ENCODE measurements around the gene ANKRD40. TPM values are rescaled to one million over a fixed set of nuclear protein-coding genes. Genes with fewer than 3 reads are reported as not detected.
"Not testable (repeated sequence)": the region's sequence is repeated elsewhere in the genome, so short reads cannot be mapped to it uniquely, and the experiment has no call there.

ANKRD40 gene
- total RNA-seq, 1 donor from 2014 or later, result 38.8 TPM

GRCh38 chr17:50687200-50688066 is 20.3 kb downstream of the ANKRD40 start:
- intact Hi-C loops (cut with micrococcal nuclease), result no loop called here

GRCh38 chr17:50686494-50687199 is 21.1 kb downstream of the ANKRD40 start:
- intact Hi-C loops (cut with micrococcal nuclease), result no loop called here

- intact Hi-C loops (cut with micrococcal nuclease), result no loop called here
These were observed 21.8 kb downstream of the ANKRD40 start for GRCh38 chr17:50685691-50686493.

GRCh38 chr17:50685334-50685665 is 22.4 kb downstream of the ANKRD40 start:
- intact Hi-C loops (cut with micrococcal nuclease), result no loop called here

GRCh38 chr17:50684612-50685333 is 22.9 kb downstream of the ANKRD40 start:
- intact Hi-C loops (cut with micrococcal nuclease), result no loop called here

GRCh38 chr17:50684288-50684611 is 23.5 kb downstream of the ANKRD40 start:
- intact Hi-C loops (cut with micrococcal nuclease), result no loop called here

GRCh38 chr17:50683434-50684287 is 24.1 kb downstream of the ANKRD40 start:
- intact Hi-C loops (cut with micrococcal nuclease), result no loop called here

GRCh38 chr17:50682938-50683337 is 24.8 kb downstream of the ANKRD40 start:
- intact Hi-C loops (cut with micrococcal nuclease), result no loop called here

GRCh38 chr17:50682441-50682840 is 25.3 kb downstream of the ANKRD40 start:
- intact Hi-C loops (cut with micrococcal nuclease), result no loop called here

GRCh38 chr17:50681263-50682200 is 26.2 kb downstream of the ANKRD40 start:
- intact Hi-C loops (cut with micrococcal nuclease), result no loop called here

- intact Hi-C loops (cut with micrococcal nuclease), result not testable (repeated sequence)
These were observed 27.0 kb downstream of the ANKRD40 start for GRCh38 chr17:50680543-50681262.

GRCh38 chr17:50680126-50680525 is 27.6 kb downstream of the ANKRD40 start:
- intact Hi-C loops (cut with micrococcal nuclease), result no loop called here

- intact Hi-C loops (cut with micrococcal nuclease), result no loop called here
These were observed 28.6 kb downstream of the ANKRD40 start for GRCh38 chr17:50679008-50679544.

GRCh38 chr17:50677851-50678375 is 29.8 kb downstream of the ANKRD40 start:
- intact Hi-C loops (cut with micrococcal nuclease), result no loop called here

- intact Hi-C loops (cut with micrococcal nuclease), result no loop called here
These were observed 31.4 kb downstream of the ANKRD40 start for GRCh38 chr17:50676065-50676975.

- intact Hi-C loops (cut with micrococcal nuclease), result no loop called here
These were observed 32.1 kb downstream of the ANKRD40 start for GRCh38 chr17:50675627-50676026.

GRCh38 chr17:50675190-50675589 is 32.5 kb downstream of the ANKRD40 start:
- intact Hi-C loops (cut with micrococcal nuclease), result no loop called here

All from T-helper 1 cell treated with Interleukin-12 subunit alpha and Interleukin-12 subunit beta and Interleukin-4 antibody, amounts not matched to agents 30 ng/mL and 1 ng/mL, for 36 hours (primary cell).